PC-9 (cell line): Measurements from ENCODE around the gene ADCY3.

Experiments used
- CTCF ChIP-seq: fragments of 200-600 bp; sonication (generic); conservative IDR thresholded peaks from 2 replicates; pipeline ENCODE4 v1.6.1; 2017; ENCODE audit warnings: mixed run types, antibody characterized with exemption, mild to moderate bottlenecking, moderate library complexity
- EZH2 ChIP-seq: fragments of 200-600 bp; sonication (generic); IDR thresholded peaks from 2 replicates; pipeline ENCODE4 v1.8.0; 2017; ENCODE audit warnings: antibody characterized with exemption, low read depth

- TF ChIP-seq CTCF (no peak), EZH2 (no peak)
Measured at GRCh38 chr2:24947561-24948157, 27.6 kb upstream of the ADCY3 start.
